K562 treated with DMSO at 1 percent for 4 hours (cell line): ENCODE data around the gene NMNAT1. TPM values are rescaled to one million over a fixed set of nuclear protein-coding genes. Genes with fewer than 3 reads are reported as not detected.

ENCODE experiments used
- total RNA-seq: library from RNA; unstranded; fragments of 300-600 nt; gene quantifications from 2 replicates; pipeline ENCODE4 v1.2.3, GENCODE V29; 2022; ENCODE audit not compliant: insufficient read depth

Gene NMNAT1
- total RNA-seq, result 9.4 and 12.5 TPM in 2 replicates

GRCh38 chr1:9942939-9943788 is at the start of gene NMNAT1, which contains the start of gene LZIC:
Gene NMNAT1 (plus strand): TSS chr1:9943475. CDS start chr1:9972074, 28,599 bp downstream.
Gene LZIC (minus strand): TSS chr1:9943391. CDS start chr1:9936619, 6,772 bp downstream.

GRCh38 chr1:9910076-9910422 is 33.2 kb upstream of the NMNAT1 start, which contains the start of gene CTNNBIP1:
Gene CTNNBIP1 (minus strand): TSS chr1:9910269. CDS start chr1:9872064, 38,205 bp downstream.

GRCh38 chr1:9996624-9997582 is 53.6 kb downstream of the NMNAT1 start, which contains the start of gene RBP7:
Gene RBP7 (plus strand): TSS chr1:9997228. CDS start chr1:9997259, 31 bp downstream.

GRCh38 chr1:10032590-10033358 is 89.5 kb downstream of the NMNAT1 start, which contains the start of gene UBE4B:
Gene UBE4B (plus strand): TSS chr1:10032958. CDS start chr1:10033671, 713 bp downstream.

Other genes with a start within 250 kb of the NMNAT1 start
- 52.1 and 56.7 TPM in 2 replicates for gene CLSTN1, start 119.5 kb upstream of the NMNAT1 start, total RNA-seq
- gene CTNNBIP1, start 33.2 kb upstream of the NMNAT1 start, total RNA-seq, result 59.1 and 60.3 TPM in 2 replicates
- 21.3 and 25.5 TPM in 2 replicates for gene LZIC, start 84 bp upstream of the NMNAT1 start, total RNA-seq
- not detected in 2 replicates for gene RBP7, start 53.8 kb downstream of the NMNAT1 start, total RNA-seq
- gene UBE4B, start 89.5 kb downstream of the NMNAT1 start, total RNA-seq, result 45.5 and 54.4 TPM in 2 replicates